Sigmoid colon (tissue), 7 donors: ENCODE data around the gene PNKD. TPM values are rescaled to one million over a fixed set of nuclear protein-coding genes. Genes with fewer than 3 reads are reported as not detected.

Source experiments
- DNase-seq: peaks from one replicate; pipeline ENCODE4 v3.0.0-alpha.2; 2019
- H3K27ac ChIP-seq, 4 donors: fragments of 200-600 bp; sonication (generic); one replicate each; pipeline ENCODE4 v1.5.1; 2016 to 2019; ENCODE audit warnings: mild to moderate bottlenecking in 1 of 4
- H3K27me3 ChIP-seq, 3 donors: fragments of 200-600 bp; sonication (generic); one replicate each; pipeline ENCODE4 v1.5.1; 2019; ENCODE audit warnings: mild to moderate bottlenecking in 1 of 3
- H3K36me3 ChIP-seq, 4 donors: fragments of 200-600 bp; sonication (generic); one replicate each; pipeline ENCODE4 v1.5.1; 2016 to 2019
- H3K4me1 ChIP-seq, 4 donors: fragments of 200-600 bp; sonication (generic); one replicate each; pipeline ENCODE4 v1.5.1; 2017 to 2019
- H3K4me3 ChIP-seq, 4 donors: fragments of 200-600 bp; sonication (generic); one replicate each; pipeline ENCODE4 v1.5.1; 2017 to 2019; ENCODE audit warnings: mild to moderate bottlenecking in 2 of 4, moderate library complexity in 1 of 4
- H3K9me3 ChIP-seq, 4 donors: fragments of 200-600 bp in 3 of 4; sonication (generic) in 3 of 4; one replicate each; pipeline versions ENCODE4 v1.5.1 to v1.6.1; 2013 to 2019
- CTCF ChIP-seq, 4 experiments: fragments of 450-650 bp in 3 of 4; fragments of 200-600 bp in 1 of 4; IDR thresholded peaks; one replicate each; pipeline ENCODE4 v1.5.1; 2016 to 2019; ENCODE audit warnings: antibody characterized with exemption in 4 of 4, mild to moderate bottlenecking in 3 of 4, moderate library complexity in 2 of 4
- EP300 ChIP-seq, 4 donors: sonication (generic); formaldehyde crosslinking; IDR thresholded peaks; one replicate each; pipeline ENCODE4 v1.6.1; 2017; ENCODE audit warnings: antibody characterized with exemption in 4 of 4
- POLR2A ChIP-seq, 2 donors: fragments of 450-650 bp; IDR thresholded peaks; one replicate each; pipeline ENCODE4 v1.6.1; 2016; ENCODE audit warnings: antibody characterized with exemption in 2 of 2, mild to moderate bottlenecking in 2 of 2, moderate library complexity in 2 of 2
- POLR2AphosphoS5 ChIP-seq, 4 donors: sonication (generic); formaldehyde crosslinking; IDR thresholded peaks; one replicate each; pipeline ENCODE4 v1.6.1; 2017; ENCODE audit warnings: antibody characterized with exemption in 4 of 4
- WGBS, 2 donors: extraction: QIAGEN DNeasy Blood & Tissue Kit; methylation state at CpG; one replicate each; pipeline ENCODE4 v1.1.7; 2013; 5-methylcytosine and 5-hydroxymethylcytosine counted together
- intact Hi-C: fragments of 100-400 bp; cut with DNase I; formaldehyde crosslinking; loops from one replicate; pipeline ENCODE4 v1.15.1; 2023
- polyA plus RNA-seq, 3 donors: library from polyadenylated mRNA; stranded (reverse); fragments of 200-250 nt; gene quantifications; one replicate each; pipeline ENCODE4 v1.2.3, GENCODE V29; 2013
- total RNA-seq, 4 donors: library from RNA; depleted of rRNA; stranded (reverse); fragments of >200 nt; gene quantifications; one replicate each; pipeline ENCODE4 v1.1.0, GENCODE V29; 2016
- donor health status: healthy with polysubstance abuse.
- donor health status: Bipolar disorder and iron deficiency.
- donor health status: healthy.

The PNKD gene
- total and polyA plus RNA-seq, 7 donors: 46.8 to 199 (median 95.1) TPM

GRCh38 chr2:218296847-218297246 lies 26.5 kb downstream of the PNKD start:
- no peak for DNase-seq
- H3K9me3 ChIP-seq: no peaks in the 10 kb centered on the region
- H3K27me3 ChIP-seq: no peaks in the 10 kb centered on the region
- no peak for TF ChIP-seq CTCF (IDR thresholded peaks at IDR 0.05)
- no peak for TF ChIP-seq POLR2A (IDR thresholded peaks at IDR 0.05)
- TF ChIP-seq EP300 (IDR thresholded peaks at IDR 0.05): no peak
- no peak for TF ChIP-seq POLR2AphosphoS5 (IDR thresholded peaks at IDR 0.05)
- intact Hi-C loops: loop anchor here (10.0 kb wide), 1 partner anchor 348 kb away; no protein-coding TSS in a partner anchor
- peaks cover 0 to 14% (median 8%) of the 10 kb centered on the region in 4 donors for H3K4me1 ChIP-seq
- no peaks in the 10 kb centered on the region for H3K36me3 ChIP-seq
- H3K4me3 ChIP-seq: no peak overlapping the region
- peak overlapping the region in 3 of 4 donors; percentile 7 to 26 (median 9) for H3K27ac ChIP-seq
- WGBS, 2 donors: 87 to 89% methylated on average over 7 of the region's 7 CpGs

GRCh38 chr2:218298314-218298875 lies 28.1 kb downstream of the PNKD start:
- TF ChIP-seq POLR2A (IDR thresholded peaks at IDR 0.05) (no peak), EP300 (IDR thresholded peaks at IDR 0.05) (no peak), CTCF (IDR thresholded peaks at IDR 0.05) (no peak), POLR2AphosphoS5 (IDR thresholded peaks at IDR 0.05) (no peak)
- Histone ChIP-seq H3K4me3 (no peak overlapping the region), H3K4me1 (peaks cover 0 to 8% (median 1%) of the 10 kb centered on the region in 4 donors), H3K9me3 (no peaks in the 10 kb centered on the region), H3K27me3 (no peaks in the 10 kb centered on the region), H3K36me3 (no peaks in the 10 kb centered on the region), H3K27ac (peak overlapping the region in 2 of 4 donors; percentile 9 to 26)
- intact Hi-C loops: loop anchor here (10.0 kb wide), 1 partner anchor 346 kb away; no protein-coding TSS in a partner anchor
- 81 to 89% methylated on average over 6 of the region's 6 CpGs for WGBS, 2 donors
- DNase-seq: no peak

- DNase-seq: no peak
- H3K36me3 ChIP-seq: no peaks in the 10 kb centered on the region
- H3K4me1 ChIP-seq: peaks cover 0 to 8% (median 1%) of the 10 kb centered on the region in 4 donors
- no peak overlapping the region for H3K27ac ChIP-seq
- intact Hi-C loops: loop anchor here (2.0 kb wide), 1 partner anchor 57 kb away; the partner anchor contains the start of gene CATIP
- H3K4me3 ChIP-seq: no peak overlapping the region
- TF ChIP-seq EP300 (IDR thresholded peaks at IDR 0.05) (no peak), POLR2AphosphoS5 (IDR thresholded peaks at IDR 0.05) (no peak), POLR2A (IDR thresholded peaks at IDR 0.05) (no peak), CTCF (IDR thresholded peaks at IDR 0.05) (no peak)
- WGBS, 2 donors: 75 to 87% methylated on average over 4 of the region's 4 CpGs
- H3K9me3 ChIP-seq: no peaks in the 10 kb centered on the region
- H3K27me3 ChIP-seq: no peaks in the 10 kb centered on the region
Measured at GRCh38 chr2:218300141-218300540, 29.8 kb downstream of the PNKD start.

GRCh38 chr2:218301176-218301819 lies 31.0 kb downstream of the PNKD start:
- intact Hi-C loops: loop anchor here (1.0 to 2.0 kb wide), 2 partner anchors 56 to 95 kb away; partner anchors contain the start of gene CATIP

More at GRCh38 chr2:218301176-218301819, 31.0 kb downstream of the PNKD start:
- Histone ChIP-seq H3K4me1 (peaks cover 0 to 8% (median 1%) of the 10 kb centered on the region in 4 donors), H3K36me3 (no peaks in the 10 kb centered on the region), H3K9me3 (no peaks in the 10 kb centered on the region), H3K27ac (no peak overlapping the region), H3K4me3 (no peak overlapping the region), H3K27me3 (no peaks in the 10 kb centered on the region)
- 6 to 10% methylated on average over 9 of the region's 9 CpGs for WGBS, 2 donors
- DNase-seq: peak; percentile 91
- TF ChIP-seq CTCF (IDR thresholded peaks at IDR 0.05): peak; percentile 91 to 97 (median 95)
- no peak for TF ChIP-seq POLR2AphosphoS5 (IDR thresholded peaks at IDR 0.05)
